ENCODE measurements around the gene NEK1. TPM values are rescaled to one million over a fixed set of nuclear protein-coding genes. Genes with fewer than 3 reads are reported as not detected.
A peak's percentile ranks its signal among the peaks of the same experiment; 100 is the strongest.

The NEK1 gene
- total and polyA plus RNA-seq, 2 of the 13 experiments (the other 11 are each of a cell fraction or from before 2014, with no cell fraction given) = 2.9 to 5.4 TPM

DNA sequence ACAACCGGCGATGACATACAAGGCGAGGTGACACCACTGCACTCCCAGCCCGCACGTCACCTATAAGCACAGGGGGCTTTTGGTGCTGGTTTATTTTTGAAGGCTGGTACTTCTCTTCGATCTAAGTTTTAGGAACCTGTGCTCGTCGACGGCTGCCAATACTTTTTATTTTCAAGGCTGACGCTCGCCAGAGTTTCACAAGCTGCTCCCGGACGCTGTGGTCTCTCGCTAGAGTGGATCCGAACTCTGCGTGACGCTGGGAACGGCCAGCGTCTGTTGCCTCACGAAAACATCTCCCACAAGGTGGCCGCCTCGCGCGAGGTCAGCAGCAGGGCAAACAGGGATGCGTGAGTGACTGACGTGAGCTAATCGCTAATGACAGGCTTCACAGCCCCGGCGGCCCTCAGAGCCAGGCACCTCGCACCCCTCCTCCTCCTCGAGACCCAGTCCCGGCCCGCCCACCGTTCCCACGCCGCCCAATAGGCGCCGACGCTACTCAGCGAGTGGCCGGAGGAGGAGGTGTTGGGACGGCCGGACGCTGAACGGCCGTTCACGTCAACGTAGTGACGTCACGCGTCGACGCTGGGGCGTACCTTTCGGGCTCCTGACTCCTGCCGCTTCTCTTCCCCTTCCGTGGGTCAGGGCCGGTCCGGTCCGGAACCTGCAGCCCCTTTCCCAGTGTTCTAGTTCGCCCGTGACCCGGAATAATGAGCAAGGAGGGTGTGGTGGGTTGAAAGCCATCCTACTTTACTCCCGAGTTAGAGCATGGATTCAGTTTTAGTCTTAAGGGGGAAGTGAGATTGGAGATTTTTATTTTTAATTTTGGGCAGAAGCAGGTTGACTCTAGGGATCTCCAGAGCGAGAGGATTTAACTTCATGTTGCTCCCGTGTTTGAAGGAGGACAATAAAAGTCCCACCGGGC, 7.8 kb upstream of the NEK1 start, which contains the start of gene CLCN3 (continued):
- TF ChIP-seq, protein P1, sequence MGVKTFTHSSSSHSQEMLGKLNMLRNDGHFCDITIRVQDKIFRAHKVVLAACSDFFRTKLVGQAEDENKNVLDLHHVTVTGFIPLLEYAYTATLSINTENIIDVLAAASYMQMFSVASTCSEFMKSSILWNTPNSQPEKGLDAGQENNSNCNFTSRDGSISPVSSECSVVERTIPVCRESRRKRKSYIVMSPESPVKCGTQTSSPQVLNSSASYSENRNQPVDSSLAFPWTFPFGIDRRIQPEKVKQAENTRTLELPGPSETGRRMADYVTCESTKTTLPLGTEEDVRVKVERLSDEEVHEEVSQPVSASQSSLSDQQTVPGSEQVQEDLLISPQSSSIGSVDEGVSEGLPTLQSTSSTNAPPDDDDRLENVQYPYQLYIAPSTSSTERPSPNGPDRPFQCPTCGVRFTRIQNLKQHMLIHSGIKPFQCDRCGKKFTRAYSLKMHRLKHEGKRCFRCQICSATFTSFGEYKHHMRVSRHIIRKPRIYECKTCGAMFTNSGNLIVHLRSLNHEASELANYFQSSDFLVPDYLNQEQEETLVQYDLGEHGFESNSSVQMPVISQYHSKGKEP (CRISPR knock-in tag; IDR thresholded peaks at IDR 0.05) = no peak
- TF ChIP-seq SRSF9 (IDR thresholded peaks at IDR 0.05; ENCODE audit: borderline replicate concordance, insufficient read depth, low read depth, low read length, poor library complexity, severe bottlenecking) = no peak
- TF ChIP-seq CENPX (CRISPR knock-in tag; IDR thresholded peaks at IDR 0.05) = no peak
- TF ChIP-seq ZKSCAN1 (IDR thresholded peaks at IDR 0.05; ENCODE audit: low read length) = no peak; the same call in 1 of the 2 replicates
- no peak; the same call in 1 of the 2 replicates for TF ChIP-seq ZNF564 (CRISPR knock-in tag; IDR thresholded peaks at IDR 0.05)
- no peak for TF ChIP-seq SMC3 (IDR thresholded peaks at IDR 0.05; ENCODE audit: low read length)
- TF ChIP-seq RARG (CRISPR knock-in tag; IDR thresholded peaks at IDR 0.05; ENCODE audit: low read depth) = no peak
- no peak; the same call in 1 of the 2 replicates for TF ChIP-seq HOXD1 (CRISPR knock-in tag; IDR thresholded peaks at IDR 0.05)
- peak; percentile 62; the same call in 1 of the 2 replicates for TF ChIP-seq ARHGAP35 (CRISPR knock-in tag; IDR thresholded peaks at IDR 0.05; ENCODE audit: borderline replicate concordance)
- TF ChIP-seq PHF20 (CRISPR knock-in tag; IDR thresholded peaks at IDR 0.05) = peak; percentile 84
- TF ChIP-seq SP1 (IDR thresholded peaks at IDR 0.05) = no peak
- peak; percentile 85 for TF ChIP-seq SP1 (CRISPR knock-in tag; IDR thresholded peaks at IDR 0.05)
- TF ChIP-seq, protein P2, sequence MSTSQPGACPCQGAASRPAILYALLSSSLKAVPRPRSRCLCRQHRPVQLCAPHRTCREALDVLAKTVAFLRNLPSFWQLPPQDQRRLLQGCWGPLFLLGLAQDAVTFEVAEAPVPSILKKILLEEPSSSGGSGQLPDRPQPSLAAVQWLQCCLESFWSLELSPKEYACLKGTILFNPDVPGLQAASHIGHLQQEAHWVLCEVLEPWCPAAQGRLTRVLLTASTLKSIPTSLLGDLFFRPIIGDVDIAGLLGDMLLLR (CRISPR knock-in tag; IDR thresholded peaks at IDR 0.05) = 0 out of 2 replicates have a peak, but pooled peaks have one; percentile 70
- no peak; the same call in none of the 2 replicates for TF ChIP-seq ZBTB7B (CRISPR knock-in tag; IDR thresholded peaks at IDR 0.05)
- peak; percentile 38; the same call in 1 of the 2 replicates for TF ChIP-seq MIXL1 (CRISPR knock-in tag; IDR thresholded peaks at IDR 0.05)
- no peak for TF ChIP-seq NR2F6 (IDR thresholded peaks at IDR 0.05)
- peak; percentile 77 for TF ChIP-seq NR2F6 (CRISPR knock-in tag; IDR thresholded peaks at IDR 0.05)
- no peak for TF ChIP-seq ZNF737 (CRISPR knock-in tag; IDR thresholded peaks at IDR 0.05; ENCODE audit: borderline replicate concordance)
- no peak for TF ChIP-seq ZNF326 (CRISPR knock-in tag; IDR thresholded peaks at IDR 0.05; ENCODE audit: borderline replicate concordance)
- TF ChIP-seq NCOA1 (CRISPR knock-in tag; IDR thresholded peaks at IDR 0.05) = no peak
- TF ChIP-seq, protein P3, sequence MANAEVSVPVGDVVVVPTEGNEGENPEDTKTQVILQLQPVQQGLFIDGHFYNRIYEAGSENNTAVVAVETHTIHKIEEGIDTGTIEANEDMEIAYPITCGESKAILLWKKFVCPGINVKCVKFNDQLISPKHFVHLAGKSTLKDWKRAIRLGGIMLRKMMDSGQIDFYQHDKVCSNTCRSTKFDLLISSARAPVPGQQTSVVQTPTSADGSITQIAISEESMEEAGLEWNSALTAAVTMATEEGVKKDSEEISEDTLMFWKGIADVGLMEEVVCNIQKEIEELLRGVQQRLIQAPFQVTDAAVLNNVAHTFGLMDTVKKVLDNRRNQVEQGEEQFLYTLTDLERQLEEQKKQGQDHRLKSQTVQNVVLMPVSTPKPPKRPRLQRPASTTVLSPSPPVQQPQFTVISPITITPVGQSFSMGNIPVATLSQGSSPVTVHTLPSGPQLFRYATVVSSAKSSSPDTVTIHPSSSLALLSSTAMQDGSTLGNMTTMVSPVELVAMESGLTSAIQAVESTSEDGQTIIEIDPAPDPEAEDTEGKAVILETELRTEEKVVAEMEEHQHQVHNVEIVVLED (CRISPR knock-in tag; IDR thresholded peaks at IDR 0.05; ENCODE audit: borderline replicate concordance) = peak; percentile 100
- TF ChIP-seq ZNF121 (CRISPR knock-in tag; IDR thresholded peaks at IDR 0.05) = no peak
- TF ChIP-seq KLF15 (CRISPR knock-in tag; IDR thresholded peaks at IDR 0.05; ENCODE audit: borderline replicate concordance) = no peak
- TF ChIP-seq, protein P4, sequence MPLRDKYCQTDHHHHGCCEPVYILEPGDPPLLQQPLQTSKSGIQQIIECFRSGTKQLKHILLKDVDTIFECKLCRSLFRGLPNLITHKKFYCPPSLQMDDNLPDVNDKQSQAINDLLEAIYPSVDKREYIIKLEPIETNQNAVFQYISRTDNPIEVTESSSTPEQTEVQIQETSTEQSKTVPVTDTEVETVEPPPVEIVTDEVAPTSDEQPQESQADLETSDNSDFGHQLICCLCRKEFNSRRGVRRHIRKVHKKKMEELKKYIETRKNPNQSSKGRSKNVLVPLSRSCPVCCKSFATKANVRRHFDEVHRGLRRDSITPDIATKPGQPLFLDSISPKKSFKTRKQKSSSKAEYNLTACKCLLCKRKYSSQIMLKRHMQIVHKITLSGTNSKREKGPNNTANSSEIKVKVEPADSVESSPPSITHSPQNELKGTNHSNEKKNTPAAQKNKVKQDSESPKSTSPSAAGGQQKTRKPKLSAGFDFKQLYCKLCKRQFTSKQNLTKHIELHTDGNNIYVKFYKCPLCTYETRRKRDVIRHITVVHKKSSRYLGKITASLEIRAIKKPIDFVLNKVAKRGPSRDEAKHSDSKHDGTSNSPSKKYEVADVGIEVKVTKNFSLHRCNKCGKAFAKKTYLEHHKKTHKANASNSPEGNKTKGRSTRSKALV (CRISPR knock-in tag; IDR thresholded peaks at IDR 0.05) = no peak
- no peak for TF ChIP-seq CCAR2 (optimal IDR thresholded peaks at IDR 0.05; ENCODE audit: low read depth, low read length)

All from HepG2 (cell line).